K562 (cell line): ENCODE measurements around the gene NHS. TPM values are rescaled to one million over a fixed set of nuclear protein-coding genes. Genes with fewer than 3 reads are reported as not detected.

ENCODE experiments used
- ATAC-seq: fragments of 200-7000 bp; cut with Tn5 transposase; 3 replicates; pipeline ENCODE4 v1.9.1; 2020; ENCODE audit warnings: moderate library complexity
- BruUV-seq: library from RNA; stranded (reverse); fragments of 400-500 nt; replicated peaks from 2 replicates; lab custom pipeline; 2021; lab: Mats Ljungman, UMichigan
- CTCF ChIA-PET: fragments of 300-600 bp; formaldehyde crosslinking; extraction: SDS; loops from one replicate; lab custom pipeline; 2021; ENCODE audit warnings: low intra/inter-chr PET ratio; lab: Yijun Ruan, JAX
- POLR2A ChIA-PET: fragments of 300-600, 350-650 bp; sonication (Branson Sonifier 250); formaldehyde crosslinking; extraction: SDS; loops from one replicate; lab custom pipeline; 2021; ENCODE audit warnings: antibody characterized with exemption, inconsistent platforms; lab: Yijun Ruan, JAX
- DNase-seq, 4 experiments: peaks; one replicate each; pipeline versions ENCODE4 v3.0.0 to v3.0.0-alpha.2; 2011 to 2018; ENCODE audit warnings: low spot score in 3 of 4, mixed read lengths in 3 of 4; ENCODE audit errors: extremely low read depth in 1 of 4
- FAIRE-seq: peaks from 2 replicates; lab custom pipeline; 2011; peaks lifted over from hg19 to GRCh38; lab: Jason Lieb, UNC
- H2AFZ ChIP-seq: 2 replicates; pipeline ENCODE4 v1.6.0; 2011; ENCODE audit warnings: low read depth, low read length, control low read depth, inconsistent platforms
- H3K27ac ChIP-seq: fragments of 200-600 bp; 3 replicates; pipeline ENCODE4 v1.8.0; 2011; ENCODE audit warnings: low read depth, mild to moderate bottlenecking, control low read depth, inconsistent platforms, low read length, moderate library complexity, mixed read lengths; ENCODE audit errors: extremely low read depth
- H3K27me3 ChIP-seq, 2 experiments: fragments of 300-600 bp in 1 of 2; 2 replicates in 1 of 2; 3 replicates in 1 of 2; pipeline versions ENCODE4 v1.6.0 to v1.8.0; 2011; ENCODE audit warnings: inconsistent platforms in 2 of 2, low read length in 2 of 2, mild to moderate bottlenecking in 1 of 2, mixed read lengths in 1 of 2, moderate library complexity in 1 of 2; ENCODE audit not compliant: control insufficient read depth in 2 of 2, insufficient read depth in 2 of 2
- H3K36me3 ChIP-seq: fragments of 300-600 bp; 3 replicates; pipeline ENCODE4 v1.8.0; 2011; ENCODE audit warnings: mild to moderate bottlenecking, low read length, inconsistent platforms; ENCODE audit not compliant: control insufficient read depth, insufficient read depth
- H3K4me1 ChIP-seq, 2 experiments: fragments of 200-600 bp in 1 of 2; replicated peaks in 1 of 2; 2 replicates in 1 of 2; 3 replicates in 1 of 2; pipeline versions ENCODE4 v1.5.1 to v1.8.0; 2011; ENCODE audit warnings: inconsistent platforms in 2 of 2, low read length in 2 of 2, mild to moderate bottlenecking in 1 of 2, mixed read lengths in 1 of 2, moderate library complexity in 1 of 2; ENCODE audit not compliant: control insufficient read depth in 2 of 2, insufficient read depth in 2 of 2
- H3K4me2 ChIP-seq: 2 replicates; pipeline ENCODE4 v1.6.1; 2011; ENCODE audit warnings: low read length, control low read depth, inconsistent platforms, mixed read lengths; ENCODE audit not compliant: insufficient read depth
- H3K4me3 ChIP-seq: fragments of 200-600 bp; sonication (generic), shearing (Covaris generic); 2 replicates; pipeline ENCODE4 v1.5.1; 2016; ENCODE audit warnings: control low read depth, inconsistent platforms
- H3K79me2 ChIP-seq: fragments of 200-600 bp; 3 replicates; pipeline ENCODE4 v1.8.0; 2011; ENCODE audit warnings: low read length, inconsistent platforms; ENCODE audit not compliant: control insufficient read depth, insufficient read depth
- H3K9ac ChIP-seq, 2 experiments: 2 replicates each; pipeline versions ENCODE4 v1.6.0 to v1.6.1; 2011; ENCODE audit warnings: low read depth in 2 of 2, low read length in 2 of 2, control low read depth in 1 of 2, inconsistent platforms in 1 of 2, mild to moderate bottlenecking in 1 of 2, mixed read lengths in 1 of 2; ENCODE audit not compliant: insufficient read depth in 1 of 2
- H3K9me1 ChIP-seq: one replicate; pipeline ENCODE4 v1.6.0; 2011; ENCODE audit warnings: inconsistent platforms, mild to moderate bottlenecking, low read length, moderate library complexity; ENCODE audit not compliant: control insufficient read depth, insufficient read depth
- H3K9me3 ChIP-seq: replicated peaks from 2 replicates; pipeline ENCODE4 v1.5.1; 2011; ENCODE audit warnings: low read depth, low read length, inconsistent platforms; ENCODE audit not compliant: control insufficient read depth, insufficient read depth
- H4K20me1 ChIP-seq: replicated peaks from 2 replicates; pipeline ENCODE4 v1.6.1; 2011; ENCODE audit warnings: low read length, inconsistent platforms, mixed read lengths; ENCODE audit not compliant: control insufficient read depth, insufficient read depth
- CXXC5 ChIP-seq: fragments of 250-450 bp; sonication (Bioruptor Pico); IDR thresholded peaks from 2 replicates; pipeline ENCODE4 v1.8.0; 2022; ENCODE audit warnings: inconsistent platforms, mild to moderate bottlenecking, moderate library complexity
- ETV5 ChIP-seq: sonication (generic); formaldehyde crosslinking; IDR thresholded peaks from 2 replicates; pipeline ENCODE4 v1.4.0; 2020; ENCODE audit warnings: low read depth, mild to moderate bottlenecking, missing genetic modification reagents
- GTF2B ChIP-seq: IDR thresholded peaks from 2 replicates; pipeline ENCODE4 v1.6.1; 2011; ENCODE audit not compliant: insufficient read length; ENCODE audit errors: extremely low read depth
- IRF1 ChIP-seq: sonication (generic); formaldehyde crosslinking; IDR thresholded peaks from 2 replicates; pipeline ENCODE4 v1.8.0; 2022; ENCODE audit warnings: missing genetic modification reagents, mild to moderate bottlenecking, borderline replicate concordance
- MAFF ChIP-seq: IDR thresholded peaks from 2 replicates; pipeline ENCODE4 v1.6.1; 2012; ENCODE audit warnings: low read length, improper control_type of control experiment
- MTA3 ChIP-seq: fragments of 450-650 bp; formaldehyde crosslinking; IDR thresholded peaks from 2 replicates; pipeline ENCODE4 v1.6.1; 2017; ENCODE audit warnings: mild to moderate bottlenecking, borderline replicate concordance
- PPARD ChIP-seq: fragments of 250-450 bp; sonication (Bioruptor Pico); IDR thresholded peaks from 2 replicates; pipeline ENCODE4 v1.8.0; 2022; ENCODE audit warnings: inconsistent platforms, mild to moderate bottlenecking, moderate library complexity
- SLC30A9 ChIP-seq: fragments of 250-450 bp; sonication (Bioruptor Pico); IDR thresholded peaks from 2 replicates; pipeline ENCODE4 v1.8.0; 2022; ENCODE audit warnings: mild to moderate bottlenecking, moderate library complexity
- SRSF1 ChIP-seq: fragments of 200-400 bp; formaldehyde crosslinking; IDR thresholded peaks from 2 replicates; pipeline ENCODE4 v1.6.1; 2017; ENCODE audit warnings: mild to moderate bottlenecking, low read depth, low read length, moderate library complexity
- XRCC4 ChIP-seq: IDR thresholded peaks from one replicate; pipeline ENCODE4 v1.6.1; 2011; ENCODE audit not compliant: insufficient read depth, insufficient read length; ENCODE audit errors: extremely low read depth
- ZNF3 ChIP-seq: fragments of 250-450 bp; sonication (Bioruptor Pico); IDR thresholded peaks from 2 replicates; pipeline ENCODE4 v1.5.0; 2021; ENCODE audit warnings: mild to moderate bottlenecking, moderate library complexity
- ZNF431 ChIP-seq: sonication (generic); formaldehyde crosslinking; IDR thresholded peaks from 2 replicates; pipeline ENCODE4 v1.8.0; 2022; ENCODE audit warnings: mild to moderate bottlenecking, missing genetic modification reagents
- ZNF644 ChIP-seq: fragments of 200-800 bp; sonication (Bioruptor generic); IDR thresholded peaks from 2 replicates; pipeline ENCODE4 v1.6.1; 2016; ENCODE audit warnings: low read depth, missing genetic modification characterization, missing compliant biosample characterization
- whole genome bisulfite sequencing: fragments of 100-300 bp; shearing (Covaris generic); methylation state at CpG from one replicate; pipeline ENCODE4 v1.1.6; 2016; ENCODE audit warnings: low coverage, mixed read lengths; ENCODE audit not compliant: insufficient coverage; ENCODE audit errors: missing lambda C conversion rate; 5-methylcytosine and 5-hydroxymethylcytosine counted together
- in situ Hi-C: fragments of 300-500 bp; cut with MboI; formaldehyde crosslinking; loops from 4 replicates; pipeline ENCODE4 v1.15.0; 2018; ENCODE audit warnings: inconsistent platforms, mixed read lengths
- intact Hi-C: fragments of 100-400 bp; cut with micrococcal nuclease; formaldehyde crosslinking; loops from 2 replicates; pipeline ENCODE4 v1.14.2; 2022
- polyA plus RNA-seq, 8 experiments: library from polyadenylated mRNA; depleted of rRNA in 4 of 8; stranded (reverse) in 5 of 8; unstranded in 3 of 8; fragments of >200 nt; fragmentation: Nextera tagmentation in 2 of 8; fragmentation: Illumina TruSeq in 1 of 8; extraction: Ambion mirVana in 2 of 8; extraction: Trizol in 1 of 8; gene quantifications; 2 replicates each; pipeline versions ENCODE4 v1.2.1 to v1.2.3, GENCODE V29; 2011 to 2014; ENCODE audit warnings: inconsistent platforms in 1 of 8, missing spikeins in 1 of 8
- total RNA-seq, 7 experiments: library from RNA; depleted of rRNA in 6 of 7; stranded (reverse); fragments of >200 nt in 6 of 7; fragmentation: Illumina TruSeq in 2 of 7; extraction: Trizol in 2 of 7; gene quantifications; 2 replicates each; pipeline versions ENCODE4 v1.2.1 to v1.2.3, GENCODE V29; 2011 to 2021; ENCODE audit warnings: low replicate concordance in 1 of 7
- TF ChIP-seq, protein P1 (sequence below): fragments of 250-450 bp; sonication (Bioruptor Pico); IDR thresholded peaks from 2 replicates; pipeline ENCODE4 v1.4.0; 2020; ENCODE audit warnings: mild to moderate bottlenecking
- TF ChIP-seq, protein P2 (sequence below): fragments of 250-450 bp; sonication (Bioruptor Pico); IDR thresholded peaks from 2 replicates; pipeline ENCODE4 v1.5.1; 2021; ENCODE audit warnings: mild to moderate bottlenecking
- TF ChIP-seq, protein P3 (sequence below): fragments of 450-650 bp; IDR thresholded peaks from 2 replicates; pipeline ENCODE4 v1.6.1; 2014; ENCODE audit warnings: low read depth, mild to moderate bottlenecking, moderate library complexity, borderline replicate concordance

Gene NHS
- total and polyA plus RNA-seq, 9 of the 15 experiments (the other 6 are each of a cell fraction or from before 2014, with no cell fraction given), result 0.02 TPM; not detected in 8

- TF ChIP-seq PPARD, result no peak
- TF ChIP-seq, protein P1, sequence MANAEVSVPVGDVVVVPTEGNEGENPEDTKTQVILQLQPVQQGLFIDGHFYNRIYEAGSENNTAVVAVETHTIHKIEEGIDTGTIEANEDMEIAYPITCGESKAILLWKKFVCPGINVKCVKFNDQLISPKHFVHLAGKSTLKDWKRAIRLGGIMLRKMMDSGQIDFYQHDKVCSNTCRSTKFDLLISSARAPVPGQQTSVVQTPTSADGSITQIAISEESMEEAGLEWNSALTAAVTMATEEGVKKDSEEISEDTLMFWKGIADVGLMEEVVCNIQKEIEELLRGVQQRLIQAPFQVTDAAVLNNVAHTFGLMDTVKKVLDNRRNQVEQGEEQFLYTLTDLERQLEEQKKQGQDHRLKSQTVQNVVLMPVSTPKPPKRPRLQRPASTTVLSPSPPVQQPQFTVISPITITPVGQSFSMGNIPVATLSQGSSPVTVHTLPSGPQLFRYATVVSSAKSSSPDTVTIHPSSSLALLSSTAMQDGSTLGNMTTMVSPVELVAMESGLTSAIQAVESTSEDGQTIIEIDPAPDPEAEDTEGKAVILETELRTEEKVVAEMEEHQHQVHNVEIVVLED, result no peak
- no peak for TF ChIP-seq ZNF431 (CRISPR knock-in tag)
- no peak for TF ChIP-seq ZNF3
- no peak for TF ChIP-seq XRCC4
- no peak for TF ChIP-seq SRSF1
- TF ChIP-seq CXXC5 (CRISPR knock-in tag), result no peak
- no peak for TF ChIP-seq MTA3
These were observed 221.7 kb downstream of the NHS start (continued) for GRCh38 chrX:17596546-17597205.

DNA sequence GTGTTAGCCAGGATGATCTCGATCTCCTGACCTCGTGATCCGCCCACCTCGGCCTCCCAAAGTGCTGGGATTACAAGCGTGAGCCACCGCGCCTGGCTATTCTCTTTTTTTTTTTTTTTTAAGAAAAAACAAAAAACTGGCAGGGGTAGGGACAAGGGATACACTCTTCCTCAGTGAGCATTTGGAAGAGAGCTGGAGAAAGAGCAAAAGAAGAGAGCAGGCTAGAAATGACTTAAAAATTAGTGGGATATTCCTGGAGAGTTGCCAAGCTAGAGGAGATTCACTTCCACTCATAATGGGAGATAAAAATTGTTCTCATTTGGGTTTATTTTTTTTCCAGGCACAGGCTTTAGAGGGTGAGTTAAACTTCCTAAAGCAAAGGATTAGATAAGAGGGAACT, 222.3 kb downstream of the NHS start:
- no peak overlapping the region for H2AFZ ChIP-seq
- ATAC-seq, result no peak
- no CpG with 5 or more reads among the region's 7 CpGs for WGBS
- H3K27me3 ChIP-seq, result no peaks in the 10 kb centered on the region
- no peaks in the 10 kb centered on the region for H3K9me3 ChIP-seq
- no peak for DNase-seq
- H4K20me1 ChIP-seq, result no peaks in the 10 kb centered on the region
- H3K4me2 ChIP-seq, result no peak overlapping the region
- H3K4me3 ChIP-seq, result no peak overlapping the region
- BruUV-seq, result no TSS peak
- no peak overlapping the region for H3K9ac ChIP-seq
- in situ Hi-C loops, result no loop called here
- no peaks in the 10 kb centered on the region for H3K4me1 ChIP-seq
- ChIA-PET POLR2A (no interaction called here), CTCF (no interaction called here)
- no peaks in the 10 kb centered on the region for H3K36me3 ChIP-seq
- no peak for FAIRE-seq
- no peaks in the 10 kb centered on the region for H3K9me1 ChIP-seq
- no peaks in the 10 kb centered on the region for H3K79me2 ChIP-seq
- TF ChIP-seq SLC30A9 (no peak), MAFF (no peak), GTF2B (no peak), ETV5 (CRISPR knock-in tag) (no peak), ZNF644 (no peak), IRF1 (no peak)
- TF ChIP-seq, protein P2, sequence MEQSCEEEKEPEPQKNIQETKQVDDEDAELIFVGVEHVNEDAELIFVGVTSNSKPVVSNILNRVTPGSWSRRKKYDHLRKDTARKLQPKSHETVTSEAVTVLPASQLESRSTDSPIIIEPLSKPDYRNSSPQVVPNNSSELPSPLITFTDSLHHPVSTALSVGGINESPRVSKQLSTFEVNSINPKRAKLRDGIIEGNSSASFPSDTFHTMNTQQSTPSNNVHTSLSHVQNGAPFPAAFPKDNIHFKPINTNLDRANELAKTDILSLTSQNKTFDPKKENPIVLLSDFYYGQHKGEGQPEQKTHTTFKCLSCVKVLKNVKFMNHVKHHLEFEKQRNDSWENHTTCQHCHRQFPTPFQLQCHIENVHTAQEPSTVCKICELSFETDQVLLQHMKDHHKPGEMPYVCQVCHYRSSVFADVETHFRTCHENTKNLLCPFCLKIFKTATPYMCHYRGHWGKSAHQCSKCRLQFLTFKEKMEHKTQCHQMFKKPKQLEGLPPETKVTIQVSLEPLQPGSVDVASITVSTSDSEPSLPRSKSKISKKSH (CRISPR knock-in tag), result no peak
- TF ChIP-seq, protein P3, sequence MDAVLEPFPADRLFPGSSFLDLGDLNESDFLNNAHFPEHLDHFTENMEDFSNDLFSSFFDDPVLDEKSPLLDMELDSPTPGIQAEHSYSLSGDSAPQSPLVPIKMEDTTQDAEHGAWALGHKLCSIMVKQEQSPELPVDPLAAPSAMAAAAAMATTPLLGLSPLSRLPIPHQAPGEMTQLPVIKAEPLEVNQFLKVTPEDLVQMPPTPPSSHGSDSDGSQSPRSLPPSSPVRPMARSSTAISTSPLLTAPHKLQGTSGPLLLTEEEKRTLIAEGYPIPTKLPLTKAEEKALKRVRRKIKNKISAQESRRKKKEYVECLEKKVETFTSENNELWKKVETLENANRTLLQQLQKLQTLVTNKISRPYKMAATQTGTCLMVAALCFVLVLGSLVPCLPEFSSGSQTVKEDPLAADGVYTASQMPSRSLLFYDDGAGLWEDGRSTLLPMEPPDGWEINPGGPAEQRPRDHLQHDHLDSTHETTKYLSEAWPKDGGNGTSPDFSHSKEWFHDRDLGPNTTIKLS, result no peak
- intact Hi-C loops, result no loop called here
- no peak overlapping the region for H3K27ac ChIP-seq
